K562 (cell line): ENCODE results near the gene ARHGAP26. TPM values are rescaled to one million over a fixed set of nuclear protein-coding genes. Genes with fewer than 3 reads are reported as not detected.

ENCODE experiments used
- ATAC-seq: fragments of 200-7000 bp; cut with Tn5 transposase; 3 replicates; pipeline ENCODE4 v1.9.1; 2020; ENCODE audit warnings: moderate library complexity
- BruUV-seq: library from RNA; stranded (reverse); fragments of 400-500 nt; replicated peaks from 2 replicates; lab custom pipeline; 2021; lab: Mats Ljungman, UMichigan
- CTCF ChIA-PET: fragments of 300-600 bp; formaldehyde crosslinking; extraction: SDS; loops from one replicate; lab custom pipeline; 2021; ENCODE audit warnings: low intra/inter-chr PET ratio; lab: Yijun Ruan, JAX
- POLR2A ChIA-PET: fragments of 300-600, 350-650 bp; sonication (Branson Sonifier 250); formaldehyde crosslinking; extraction: SDS; loops from one replicate; lab custom pipeline; 2021; ENCODE audit warnings: antibody characterized with exemption, inconsistent platforms; lab: Yijun Ruan, JAX
- DNase-seq, 4 experiments: peaks; one replicate each; pipeline versions ENCODE4 v3.0.0 to v3.0.0-alpha.2; 2011 to 2018; ENCODE audit warnings: low spot score in 3 of 4, mixed read lengths in 3 of 4; ENCODE audit errors: extremely low read depth in 1 of 4
- FAIRE-seq: peaks from 2 replicates; lab custom pipeline; 2011; peaks lifted over from hg19 to GRCh38; lab: Jason Lieb, UNC
- H2AFZ ChIP-seq: 2 replicates; pipeline ENCODE4 v1.6.0; 2011; ENCODE audit warnings: low read depth, low read length, control low read depth, inconsistent platforms
- H3K27ac ChIP-seq: fragments of 200-600 bp; 3 replicates; pipeline ENCODE4 v1.8.0; 2011; ENCODE audit warnings: low read depth, mild to moderate bottlenecking, control low read depth, inconsistent platforms, low read length, moderate library complexity, mixed read lengths; ENCODE audit errors: extremely low read depth
- H3K27me3 ChIP-seq, 2 experiments: fragments of 300-600 bp in 1 of 2; 2 replicates in 1 of 2; 3 replicates in 1 of 2; pipeline versions ENCODE4 v1.6.0 to v1.8.0; 2011; ENCODE audit warnings: inconsistent platforms in 2 of 2, low read length in 2 of 2, mild to moderate bottlenecking in 1 of 2, mixed read lengths in 1 of 2, moderate library complexity in 1 of 2; ENCODE audit not compliant: control insufficient read depth in 2 of 2, insufficient read depth in 2 of 2
- H3K36me3 ChIP-seq: fragments of 300-600 bp; 3 replicates; pipeline ENCODE4 v1.8.0; 2011; ENCODE audit warnings: mild to moderate bottlenecking, low read length, inconsistent platforms; ENCODE audit not compliant: control insufficient read depth, insufficient read depth
- H3K4me1 ChIP-seq, 2 experiments: fragments of 200-600 bp in 1 of 2; replicated peaks in 1 of 2; 2 replicates in 1 of 2; 3 replicates in 1 of 2; pipeline versions ENCODE4 v1.5.1 to v1.8.0; 2011; ENCODE audit warnings: inconsistent platforms in 2 of 2, low read length in 2 of 2, mild to moderate bottlenecking in 1 of 2, mixed read lengths in 1 of 2, moderate library complexity in 1 of 2; ENCODE audit not compliant: control insufficient read depth in 2 of 2, insufficient read depth in 2 of 2
- H3K4me2 ChIP-seq: 2 replicates; pipeline ENCODE4 v1.6.1; 2011; ENCODE audit warnings: low read length, control low read depth, inconsistent platforms, mixed read lengths; ENCODE audit not compliant: insufficient read depth
- H3K4me3 ChIP-seq: fragments of 200-600 bp; sonication (generic), shearing (Covaris generic); 2 replicates; pipeline ENCODE4 v1.5.1; 2016; ENCODE audit warnings: control low read depth, inconsistent platforms
- H3K79me2 ChIP-seq: fragments of 200-600 bp; 3 replicates; pipeline ENCODE4 v1.8.0; 2011; ENCODE audit warnings: low read length, inconsistent platforms; ENCODE audit not compliant: control insufficient read depth, insufficient read depth
- H3K9ac ChIP-seq, 2 experiments: 2 replicates each; pipeline versions ENCODE4 v1.6.0 to v1.6.1; 2011; ENCODE audit warnings: low read depth in 2 of 2, low read length in 2 of 2, control low read depth in 1 of 2, inconsistent platforms in 1 of 2, mild to moderate bottlenecking in 1 of 2, mixed read lengths in 1 of 2; ENCODE audit not compliant: insufficient read depth in 1 of 2
- H3K9me1 ChIP-seq: one replicate; pipeline ENCODE4 v1.6.0; 2011; ENCODE audit warnings: inconsistent platforms, mild to moderate bottlenecking, low read length, moderate library complexity; ENCODE audit not compliant: control insufficient read depth, insufficient read depth
- H3K9me3 ChIP-seq: replicated peaks from 2 replicates; pipeline ENCODE4 v1.5.1; 2011; ENCODE audit warnings: low read depth, low read length, inconsistent platforms; ENCODE audit not compliant: control insufficient read depth, insufficient read depth
- H4K20me1 ChIP-seq: replicated peaks from 2 replicates; pipeline ENCODE4 v1.6.1; 2011; ENCODE audit warnings: low read length, inconsistent platforms, mixed read lengths; ENCODE audit not compliant: control insufficient read depth, insufficient read depth
- BMI1 ChIP-seq: fragments of 150-350 bp; IDR thresholded peaks from 2 replicates; pipeline ENCODE4 v1.6.1; 2014; ENCODE audit warnings: low read length
- HEY1 ChIP-seq: fragments of 250-450 bp; sonication (Bioruptor Pico); IDR thresholded peaks from 2 replicates; pipeline ENCODE4 v1.5.0; 2020; ENCODE audit warnings: mild to moderate bottlenecking, moderate library complexity, borderline replicate concordance
- HMG20A ChIP-seq: fragments of 450-650 bp; formaldehyde crosslinking; conservative IDR thresholded peaks from 2 replicates; pipeline ENCODE4 v1.4.0; 2020; ENCODE audit warnings: mild to moderate bottlenecking, mixed read lengths
- MCM2 ChIP-seq: fragments of 450-650 bp; IDR thresholded peaks from 2 replicates; pipeline ENCODE4 v1.6.1; 2017; ENCODE audit warnings: low read depth, mild to moderate bottlenecking
- NELFE ChIP-seq: IDR thresholded peaks from 2 replicates; pipeline ENCODE4 v1.6.1; 2011; ENCODE audit warnings: mild to moderate bottlenecking; ENCODE audit not compliant: insufficient read depth, insufficient read length
- SMC3 ChIP-seq: conservative IDR thresholded peaks from 2 replicates; pipeline ENCODE4 v1.6.1; 2011; ENCODE audit warnings: low read depth, low read length, improper control_type of control experiment; ENCODE audit not compliant: insufficient read depth
- SREBF1 ChIP-seq: fragments of 150-350 bp; IDR thresholded peaks from 2 replicates; pipeline ENCODE4 v1.6.1; 2014; ENCODE audit warnings: antibody characterized with exemption, low read depth, low read length, borderline replicate concordance
- TGIF2 ChIP-seq: sonication (generic); formaldehyde crosslinking; IDR thresholded peaks from 2 replicates; pipeline ENCODE4 v1.8.1; 2022; ENCODE audit warnings: mild to moderate bottlenecking, missing genetic modification reagents, moderate library complexity
- ZC3H11A ChIP-seq: IDR thresholded peaks from 2 replicates; pipeline ENCODE4 v1.6.1; 2012; ENCODE audit warnings: low read depth, low read length, improper control_type of control experiment
- ZNF347 ChIP-seq: fragments of 450-650 bp; formaldehyde crosslinking; IDR thresholded peaks from 2 replicates; pipeline ENCODE4 v1.4.0; 2020; ENCODE audit warnings: low read depth, mild to moderate bottlenecking, moderate library complexity
- ZNF707 ChIP-seq: fragments of 250-450 bp; sonication (Bioruptor Pico); conservative IDR thresholded peaks from 2 replicates; pipeline ENCODE4 v1.8.0; 2022; ENCODE audit warnings: inconsistent platforms, mild to moderate bottlenecking, moderate library complexity
- WGBS: fragments of 100-300 bp; shearing (Covaris generic); methylation state at CpG from one replicate; pipeline ENCODE4 v1.1.6; 2016; ENCODE audit warnings: low coverage, mixed read lengths; ENCODE audit not compliant: insufficient coverage; ENCODE audit errors: missing lambda C conversion rate; 5-methylcytosine and 5-hydroxymethylcytosine counted together
- in situ Hi-C: fragments of 300-500 bp; cut with MboI; formaldehyde crosslinking; loops from 4 replicates; pipeline ENCODE4 v1.15.0; 2018; ENCODE audit warnings: inconsistent platforms, mixed read lengths
- intact Hi-C: fragments of 100-400 bp; cut with micrococcal nuclease; formaldehyde crosslinking; loops from 2 replicates; pipeline ENCODE4 v1.14.2; 2022
- polyA plus RNA-seq, 8 experiments: library from polyadenylated mRNA; depleted of rRNA in 4 of 8; stranded (reverse) in 5 of 8; unstranded in 3 of 8; fragments of >200 nt; fragmentation: Nextera tagmentation in 2 of 8; fragmentation: Illumina TruSeq in 1 of 8; extraction: Ambion mirVana in 2 of 8; extraction: Trizol in 1 of 8; gene quantifications; 2 replicates each; pipeline versions ENCODE4 v1.2.1 to v1.2.3, GENCODE V29; 2011 to 2014; ENCODE audit warnings: inconsistent platforms in 1 of 8, missing spikeins in 1 of 8
- total RNA-seq, 7 experiments: library from RNA; depleted of rRNA in 6 of 7; stranded (reverse); fragments of >200 nt in 6 of 7; fragmentation: Illumina TruSeq in 2 of 7; extraction: Trizol in 2 of 7; gene quantifications; 2 replicates each; pipeline versions ENCODE4 v1.2.1 to v1.2.3, GENCODE V29; 2011 to 2021; ENCODE audit warnings: low replicate concordance in 1 of 7
- TF ChIP-seq, protein P1 (sequence below): fragments of 200-800 bp; sonication (Bioruptor generic); IDR thresholded peaks from 2 replicates; pipeline ENCODE4 v1.6.1; 2016; ENCODE audit warnings: missing genetic modification characterization, missing compliant biosample characterization

The ARHGAP26 gene
- total and polyA plus RNA-seq, 9 of the 15 experiments (the other 6 are each of a cell fraction or from before 2014, with no cell fraction given), result 0.13 to 1.1 (median 0.55) TPM

DNA sequence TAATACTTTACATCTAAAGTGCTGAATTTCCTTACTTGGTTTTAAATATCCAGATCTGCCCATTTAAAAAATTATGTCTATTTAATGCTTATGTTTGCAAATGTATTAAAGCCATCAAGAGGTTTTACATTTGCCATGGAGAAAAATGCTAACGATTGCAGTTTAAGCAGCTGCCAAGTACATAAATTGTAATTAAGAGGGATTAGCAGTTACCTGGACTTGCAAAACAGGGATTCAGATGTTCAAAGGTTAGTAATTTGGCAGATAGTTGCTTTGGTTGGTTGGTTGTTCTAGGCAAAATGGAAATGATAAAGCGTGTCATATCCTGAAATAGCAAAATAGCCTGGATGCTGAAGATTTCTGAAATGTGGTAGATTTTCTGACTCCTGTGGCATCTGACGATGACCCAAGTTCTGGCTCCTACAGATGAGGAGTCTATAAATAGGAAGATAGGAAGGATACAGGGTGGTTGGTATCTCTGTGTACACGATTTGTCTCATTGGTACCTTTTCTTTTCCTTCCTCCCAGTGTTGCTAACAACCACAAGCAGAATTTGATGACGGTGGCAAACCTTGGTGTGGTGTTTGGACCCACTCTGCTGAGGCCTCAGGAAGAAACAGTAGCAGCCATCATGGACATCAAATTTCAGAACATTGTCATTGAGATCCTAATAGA is 350.4 kb downstream of the ARHGAP26 start:
- Histone ChIP-seq H3K4me3 (no peak overlapping the region), H3K9me1 (no peaks in the 10 kb centered on the region), H3K79me2 (no peaks in the 10 kb centered on the region), H3K27ac (no peak overlapping the region), H3K9me3 (no peaks in the 10 kb centered on the region), H3K9ac (no peak overlapping the region), H3K4me1 (peaks cover 4 to 12% of the 10 kb centered on the region in 2 experiments; a peak in 4 of 5 replicates), H2AFZ (no peak overlapping the region), H4K20me1 (no peaks in the 10 kb centered on the region), H3K4me2 (no peak overlapping the region), H3K36me3 (no peaks in the 10 kb centered on the region), H3K27me3 (no peaks in the 10 kb centered on the region)
- no TSS peak for BruUV-seq
- WGBS, result 41% methylated on average over 5 of the region's 5 CpGs
- intact Hi-C loops, result no loop called here
- TF ChIP-seq MCM2 (no peak), HEY1 (no peak), NELFE (no peak), ZC3H11A (no peak), ZNF707 (no peak), BMI1 (no peak), TGIF2 (no peak)
- ATAC-seq (no peak), DNase-seq (no peak), FAIRE-seq (no peak)
- POLR2A ChIA-PET, result no interaction called here
- CTCF ChIA-PET, result no interaction called here
- in situ Hi-C loops, result no loop called here

DNA sequence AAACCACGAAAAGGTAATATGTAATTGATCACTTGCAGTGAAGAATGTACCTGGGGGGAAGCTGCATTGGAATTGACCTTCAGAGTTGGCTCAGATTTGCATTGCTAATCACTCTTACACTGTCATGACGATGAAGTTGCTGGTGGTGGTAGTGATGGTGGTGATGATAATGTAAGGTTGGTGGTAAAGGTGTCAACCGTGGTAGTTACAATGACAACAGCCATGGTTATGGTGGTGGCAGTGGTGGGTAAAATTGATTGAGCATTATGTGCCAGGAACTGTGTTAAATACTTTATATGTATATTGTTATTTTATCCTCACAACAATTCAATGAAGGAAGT is 350.9 kb downstream of the ARHGAP26 start:
- in situ Hi-C loops, result no loop called here
- 18% methylated on average over 3 of the region's 3 CpGs for WGBS
- Histone ChIP-seq H4K20me1 (no peaks in the 10 kb centered on the region), H3K4me3 (no peak overlapping the region), H3K36me3 (no peaks in the 10 kb centered on the region), H3K9ac (no peak overlapping the region), H3K4me1 (peaks cover 4 to 12% of the 10 kb centered on the region in 2 experiments; a peak in 4 of 5 replicates), H3K9me1 (no peaks in the 10 kb centered on the region), H3K9me3 (no peaks in the 10 kb centered on the region)
- no peak for DNase-seq
- BruUV-seq, result no TSS peak
- TF ChIP-seq, protein P1, sequence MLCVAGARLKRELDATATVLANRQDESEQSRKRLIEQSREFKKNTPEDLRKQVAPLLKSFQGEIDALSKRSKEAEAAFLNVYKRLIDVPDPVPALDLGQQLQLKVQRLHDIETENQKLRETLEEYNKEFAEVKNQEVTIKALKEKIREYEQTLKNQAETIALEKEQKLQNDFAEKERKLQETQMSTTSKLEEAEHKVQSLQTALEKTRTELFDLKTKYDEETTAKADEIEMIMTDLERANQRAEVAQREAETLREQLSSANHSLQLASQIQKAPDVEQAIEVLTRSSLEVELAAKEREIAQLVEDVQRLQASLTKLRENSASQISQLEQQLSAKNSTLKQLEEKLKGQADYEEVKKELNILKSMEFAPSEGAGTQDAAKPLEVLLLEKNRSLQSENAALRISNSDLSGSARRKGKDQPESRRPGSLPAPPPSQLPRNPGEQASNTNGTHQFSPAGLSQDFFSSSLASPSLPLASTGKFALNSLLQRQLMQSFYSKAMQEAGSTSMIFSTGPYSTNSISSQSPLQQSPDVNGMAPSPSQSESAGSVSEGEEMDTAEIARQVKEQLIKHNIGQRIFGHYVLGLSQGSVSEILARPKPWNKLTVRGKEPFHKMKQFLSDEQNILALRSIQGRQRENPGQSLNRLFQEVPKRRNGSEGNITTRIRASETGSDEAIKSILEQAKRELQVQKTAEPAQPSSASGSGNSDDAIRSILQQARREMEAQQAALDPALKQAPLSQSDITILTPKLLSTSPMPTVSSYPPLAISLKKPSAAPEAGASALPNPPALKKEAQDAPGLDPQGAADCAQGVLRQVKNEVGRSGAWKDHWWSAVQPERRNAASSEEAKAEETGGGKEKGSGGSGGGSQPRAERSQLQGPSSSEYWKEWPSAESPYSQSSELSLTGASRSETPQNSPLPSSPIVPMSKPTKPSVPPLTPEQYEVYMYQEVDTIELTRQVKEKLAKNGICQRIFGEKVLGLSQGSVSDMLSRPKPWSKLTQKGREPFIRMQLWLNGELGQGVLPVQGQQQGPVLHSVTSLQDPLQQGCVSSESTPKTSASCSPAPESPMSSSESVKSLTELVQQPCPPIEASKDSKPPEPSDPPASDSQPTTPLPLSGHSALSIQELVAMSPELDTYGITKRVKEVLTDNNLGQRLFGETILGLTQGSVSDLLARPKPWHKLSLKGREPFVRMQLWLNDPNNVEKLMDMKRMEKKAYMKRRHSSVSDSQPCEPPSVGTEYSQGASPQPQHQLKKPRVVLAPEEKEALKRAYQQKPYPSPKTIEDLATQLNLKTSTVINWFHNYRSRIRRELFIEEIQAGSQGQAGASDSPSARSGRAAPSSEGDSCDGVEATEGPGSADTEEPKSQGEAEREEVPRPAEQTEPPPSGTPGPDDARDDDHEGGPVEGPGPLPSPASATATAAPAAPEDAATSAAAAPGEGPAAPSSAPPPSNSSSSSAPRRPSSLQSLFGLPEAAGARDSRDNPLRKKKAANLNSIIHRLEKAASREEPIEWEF (CRISPR knock-in tag), result no peak
- TF ChIP-seq HMG20A, result no peak
- no peak for TF ChIP-seq SREBF1
- TF ChIP-seq ZNF347 (CRISPR knock-in tag), result no peak
- no peak for TF ChIP-seq SMC3
- TF ChIP-seq, all 486 proteins: peak for 0
- CTCF ChIA-PET, result no interaction called here
- ATAC-seq, result no peak
- Histone ChIP-seq H3K79me2 (no peaks in the 10 kb centered on the region), H3K27ac (no peak overlapping the region), H3K4me2 (no peak overlapping the region), H2AFZ (no peak overlapping the region), H3K27me3 (no peaks in the 10 kb centered on the region)
- POLR2A ChIA-PET, result no interaction called here
- no peak for FAIRE-seq
- intact Hi-C loops, result no loop called here
